Subcutaneous abdominal adipose tissue (tissue), 5 donors: ENCODE measurements around the gene AMZ2.
"Not testable (repeated sequence)": the region's sequence is repeated elsewhere in the genome, so short reads cannot be mapped to it uniquely, and the experiment has no call there.

ENCODE experiments used
- H3K27ac ChIP-seq: one replicate; pipeline ENCODE4 v1.7.0; 2013; ENCODE audit warnings: low read depth, mild to moderate bottlenecking, inconsistent platforms, low read length, moderate library complexity
- H3K27me3 ChIP-seq, 5 donors: one replicate each; pipeline ENCODE4 v1.7.0; 2013; ENCODE audit warnings: low read length in 5 of 5, inconsistent platforms in 1 of 5; ENCODE audit not compliant: control insufficient read depth in 5 of 5, insufficient read depth in 4 of 5
- H3K36me3 ChIP-seq, 5 donors: one replicate each; pipeline ENCODE4 v1.7.0; 2013; ENCODE audit warnings: low read length in 5 of 5; ENCODE audit not compliant: control insufficient read depth in 5 of 5, insufficient read depth in 5 of 5
- H3K4me1 ChIP-seq, 5 donors: one replicate each; pipeline ENCODE4 v1.7.0; 2013; ENCODE audit warnings: low read length in 5 of 5, mild to moderate bottlenecking in 3 of 5, moderate library complexity in 1 of 5; ENCODE audit not compliant: control insufficient read depth in 5 of 5, insufficient read depth in 5 of 5
- H3K4me3 ChIP-seq, 5 donors: one replicate each; pipeline ENCODE4 v1.7.0; 2013; ENCODE audit warnings: low read length in 5 of 5, low read depth in 1 of 5
- H3K9ac ChIP-seq, 5 donors: one replicate each; pipeline ENCODE4 v1.7.0; 2013; ENCODE audit warnings: low read length in 5 of 5, mild to moderate bottlenecking in 4 of 5, moderate library complexity in 3 of 5
- H3K9me3 ChIP-seq, 5 donors: one replicate each; pipeline ENCODE4 v1.7.0; 2013; ENCODE audit warnings: low read length in 5 of 5; ENCODE audit not compliant: control insufficient read depth in 5 of 5
- donor health status: healthy.
- donor health status: healthy.
- donor health status: healthy.
- donor health status: healthy.
- donor health status: healthy.

AMZ2 gene

DNA sequence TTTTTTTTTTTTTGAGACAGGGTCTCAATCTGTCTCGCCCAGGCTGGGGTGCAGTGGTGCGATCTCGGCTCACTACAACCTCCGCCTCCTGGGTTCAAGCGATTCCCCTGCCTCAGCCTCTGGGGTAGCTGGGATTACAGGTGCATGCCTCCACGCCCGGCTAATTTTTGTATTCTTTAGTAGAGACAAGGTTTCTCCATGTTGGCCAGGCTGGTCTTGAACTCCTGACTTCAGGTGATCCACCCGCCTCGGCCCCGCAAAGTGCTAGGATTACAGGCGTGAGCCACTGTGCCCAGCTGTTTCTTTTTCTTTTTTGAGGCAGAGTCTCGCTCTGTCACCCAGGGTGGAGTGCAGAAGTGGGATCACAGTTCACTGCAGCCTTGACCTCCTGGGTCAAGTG, 27.1 kb upstream of the AMZ2 start:
- not testable (repeated sequence) for H3K4me1 ChIP-seq, H3K27me3 ChIP-seq, H3K36me3 ChIP-seq, H3K9ac ChIP-seq, H3K4me3 ChIP-seq, H3K27ac ChIP-seq, H3K9me3 ChIP-seq

DNA sequence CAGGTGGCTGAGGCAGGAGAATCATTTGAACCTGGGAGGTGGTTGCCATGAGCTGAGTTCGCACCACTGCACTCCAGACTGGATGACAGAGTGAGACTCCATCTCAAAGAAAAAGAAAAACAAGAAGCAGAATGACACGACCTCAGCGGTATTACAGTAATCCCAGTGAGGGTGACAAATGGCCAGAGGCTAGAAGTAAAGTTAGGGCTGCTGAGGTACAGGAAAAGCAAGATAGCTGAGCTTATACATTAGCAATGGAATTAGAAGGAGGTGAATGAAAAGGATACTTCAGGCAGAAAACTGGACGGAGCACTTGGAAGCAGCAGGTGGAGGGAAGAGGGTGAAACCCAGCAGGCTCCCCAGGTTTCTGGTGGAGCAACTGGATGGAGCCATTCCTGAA, 26.1 kb upstream of the AMZ2 start:
- H3K27ac ChIP-seq, result no peak overlapping the region
- no peaks in the 10 kb centered on the region for H3K4me1 ChIP-seq
- no peak overlapping the region for H3K9ac ChIP-seq
- H3K9me3 ChIP-seq, result no peaks in the 10 kb centered on the region
- no peaks in the 10 kb centered on the region for H3K27me3 ChIP-seq
- no peak overlapping the region for H3K4me3 ChIP-seq
- peaks cover 0 to 4% (median 0%) of the 10 kb centered on the region in 5 donors for H3K36me3 ChIP-seq

DNA sequence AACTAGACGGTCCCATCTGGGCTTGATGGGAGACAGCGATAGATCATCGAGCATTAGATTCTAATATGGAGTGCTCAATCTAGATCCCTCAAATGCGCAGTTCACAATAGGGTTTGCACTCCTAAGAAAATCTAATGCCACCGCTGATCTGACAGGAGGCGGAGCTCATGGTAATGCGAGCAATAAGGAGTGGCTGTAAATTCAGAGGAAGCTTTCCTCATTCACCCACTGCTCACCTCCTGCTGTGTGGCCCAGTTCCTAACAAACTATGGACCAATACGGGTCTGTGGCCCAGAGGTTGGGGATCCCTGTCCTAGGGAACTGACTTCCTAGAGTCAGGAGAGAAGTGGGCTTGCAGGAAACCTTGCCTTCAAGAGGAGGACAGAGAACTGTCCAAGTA, 25.2 kb upstream of the AMZ2 start:
- H3K4me1 ChIP-seq, result no peaks in the 10 kb centered on the region

DNA sequence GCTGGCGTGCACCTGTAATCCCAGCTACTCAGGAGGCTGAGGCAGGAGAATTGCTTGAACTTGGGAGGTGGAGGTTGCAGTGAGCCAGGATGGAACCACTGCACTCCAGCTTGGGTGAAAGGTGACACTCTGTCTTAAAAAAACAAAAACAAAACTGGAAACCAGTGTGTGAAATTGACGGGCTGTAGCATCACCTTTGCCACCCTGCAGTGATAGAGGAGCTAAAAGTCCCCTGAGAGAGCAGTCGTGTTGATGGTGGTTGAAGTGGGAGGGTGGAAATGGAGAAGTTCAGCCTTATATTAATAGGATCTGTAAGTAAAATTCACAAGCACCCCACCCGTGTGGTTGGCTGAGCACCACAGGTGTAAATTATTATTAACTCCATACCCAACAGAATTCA, 22.8 kb upstream of the AMZ2 start:
- not testable (repeated sequence) for H3K36me3 ChIP-seq, H3K27ac ChIP-seq

More for the DNA sequence above, 25.2 kb upstream of the AMZ2 start:
- Histone ChIP-seq H3K27ac (no peak overlapping the region), H3K9ac (no peak overlapping the region), H3K9me3 (no peaks in the 10 kb centered on the region), H3K27me3 (no peaks in the 10 kb centered on the region), H3K4me3 (no peak overlapping the region), H3K36me3 (peaks cover 0 to 4% (median 0%) of the 10 kb centered on the region in 5 donors)

DNA sequence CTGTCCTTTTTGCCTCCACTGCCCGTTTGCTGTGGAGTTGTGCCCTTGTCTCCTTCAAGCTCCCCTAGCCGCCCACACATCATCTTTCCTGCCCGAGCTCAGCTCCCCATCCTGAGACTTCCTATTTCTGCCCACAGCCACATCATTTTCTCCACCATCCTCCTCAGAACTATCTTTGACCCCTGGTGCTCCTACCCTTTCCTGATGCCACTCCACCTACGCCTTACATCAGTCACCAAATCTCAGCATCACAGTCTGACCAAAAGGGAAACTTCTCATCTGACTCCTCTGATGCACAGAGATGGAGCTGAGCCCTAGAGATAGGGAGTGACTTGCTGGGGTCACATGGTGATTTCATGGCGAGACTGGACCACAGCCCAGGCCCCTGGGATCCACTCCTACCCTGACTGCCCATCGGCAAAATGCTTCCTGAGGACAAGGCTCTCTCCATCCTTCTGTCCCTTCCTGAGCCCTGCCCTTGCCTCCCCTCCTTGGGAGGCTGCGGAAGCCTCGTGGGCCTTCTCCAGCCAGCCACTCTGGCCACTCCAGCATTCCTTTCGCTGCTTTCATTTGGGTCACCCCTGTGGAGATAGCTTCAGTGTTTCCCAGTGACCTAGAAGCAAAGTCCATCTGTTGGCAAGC, 19.7 kb upstream of the AMZ2 start:
- not testable (repeated sequence) for H3K9ac ChIP-seq, H3K4me1 ChIP-seq, H3K9me3 ChIP-seq, H3K36me3 ChIP-seq, H3K27me3 ChIP-seq, H3K4me3 ChIP-seq, H3K27ac ChIP-seq

More for the DNA sequence above, 22.8 kb upstream of the AMZ2 start:
- H3K9me3 ChIP-seq, H3K4me1 ChIP-seq, H3K27me3 ChIP-seq, H3K9ac ChIP-seq, H3K4me3 ChIP-seq: not testable (repeated sequence)

DNA sequence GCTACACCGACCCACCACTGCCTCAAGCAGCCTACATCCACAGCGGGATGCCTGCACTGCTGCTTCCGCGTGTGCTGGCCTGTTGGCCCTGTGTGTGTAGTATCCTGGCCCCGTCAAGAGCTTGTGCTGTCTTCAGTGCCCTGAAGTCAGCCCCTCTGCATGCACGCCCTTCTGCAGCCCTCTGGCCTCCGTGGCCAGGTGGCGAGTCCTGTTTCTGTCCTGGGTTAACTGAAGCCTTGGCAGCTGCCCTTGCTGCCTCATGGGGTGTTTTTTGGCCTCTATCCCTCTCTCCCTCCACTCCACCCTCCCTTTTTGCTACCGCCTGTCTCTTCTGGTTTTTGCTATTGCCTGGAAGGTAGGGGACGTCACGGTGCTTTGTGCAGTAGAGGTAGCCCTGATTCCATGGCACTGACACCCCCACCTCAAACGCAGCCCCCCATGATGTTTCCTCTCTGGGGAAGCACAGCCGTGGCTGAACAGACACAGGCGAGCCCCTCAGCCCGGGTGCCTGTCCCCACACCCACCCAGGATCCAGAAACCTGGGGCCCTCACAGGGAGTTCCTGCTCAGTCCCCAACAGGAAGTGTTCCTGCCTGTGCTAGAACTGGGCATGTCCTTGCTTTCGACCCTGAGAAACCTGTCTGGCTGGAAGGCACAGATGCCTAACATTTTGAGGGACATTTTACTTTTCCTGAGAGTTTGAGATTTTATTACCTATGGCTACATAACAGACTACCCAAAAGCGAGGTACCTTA, 18.8 kb upstream of the AMZ2 start:
- Histone ChIP-seq H3K27ac (no peak overlapping the region), H3K36me3 (peaks cover 0 to 2% (median 0%) of the 10 kb centered on the region in 5 donors), H3K9ac (no peak overlapping the region), H3K9me3 (no peaks in the 10 kb centered on the region), H3K27me3 (no peaks in the 10 kb centered on the region), H3K4me1 (no peaks in the 10 kb centered on the region), H3K4me3 (no peak overlapping the region)

DNA sequence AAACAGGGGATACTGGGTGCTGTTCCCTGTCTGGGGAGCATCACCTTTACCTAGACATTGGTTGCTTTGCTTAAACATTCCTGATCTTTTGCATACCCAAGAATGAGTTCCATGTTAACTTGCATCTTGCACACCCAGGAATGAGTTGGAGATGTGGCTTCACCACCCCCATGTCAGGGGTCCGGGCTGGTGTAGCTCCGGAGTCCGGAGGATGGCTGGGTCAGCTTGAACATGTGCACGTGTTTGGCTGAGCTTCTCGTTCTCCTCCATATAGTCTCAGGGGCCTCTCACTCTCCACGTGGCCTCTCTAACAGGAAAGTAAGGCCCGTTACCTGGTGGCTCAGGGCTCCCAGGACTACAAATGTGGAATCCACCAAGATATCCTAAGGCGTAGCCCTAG, 18.2 kb upstream of the AMZ2 start:
- H3K4me1 ChIP-seq, result no peaks in the 10 kb centered on the region
- peaks cover 0 to 2% (median 0%) of the 10 kb centered on the region in 5 donors for H3K36me3 ChIP-seq
- H3K4me3 ChIP-seq, result no peak overlapping the region
- H3K9ac ChIP-seq, result no peak overlapping the region
- no peaks in the 10 kb centered on the region for H3K9me3 ChIP-seq
- no peak overlapping the region for H3K27ac ChIP-seq
- no peaks in the 10 kb centered on the region for H3K27me3 ChIP-seq

DNA sequence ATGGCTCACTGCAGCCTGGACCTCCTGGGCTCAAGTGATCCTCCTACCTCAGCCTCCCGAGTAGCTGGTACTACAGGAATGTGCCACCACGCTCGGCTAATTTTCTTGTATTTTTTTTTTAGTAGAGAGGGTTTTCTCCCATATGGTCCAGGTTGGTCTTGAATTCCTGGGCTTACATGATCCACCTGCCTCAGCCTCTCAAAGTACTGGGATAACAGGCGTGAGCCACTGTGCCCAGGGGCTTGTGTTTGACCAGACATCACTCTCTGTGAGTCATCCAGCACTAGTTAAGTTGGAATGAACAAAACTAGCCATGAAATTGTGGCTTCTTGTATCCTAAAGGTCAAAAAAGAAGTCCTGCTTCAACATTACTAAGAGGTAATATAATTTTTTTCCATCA, 16.7 kb upstream of the AMZ2 start:
- not testable (repeated sequence) for H3K9me3 ChIP-seq, H3K36me3 ChIP-seq, H3K4me1 ChIP-seq, H3K27me3 ChIP-seq, H3K9ac ChIP-seq, H3K4me3 ChIP-seq, H3K27ac ChIP-seq

DNA sequence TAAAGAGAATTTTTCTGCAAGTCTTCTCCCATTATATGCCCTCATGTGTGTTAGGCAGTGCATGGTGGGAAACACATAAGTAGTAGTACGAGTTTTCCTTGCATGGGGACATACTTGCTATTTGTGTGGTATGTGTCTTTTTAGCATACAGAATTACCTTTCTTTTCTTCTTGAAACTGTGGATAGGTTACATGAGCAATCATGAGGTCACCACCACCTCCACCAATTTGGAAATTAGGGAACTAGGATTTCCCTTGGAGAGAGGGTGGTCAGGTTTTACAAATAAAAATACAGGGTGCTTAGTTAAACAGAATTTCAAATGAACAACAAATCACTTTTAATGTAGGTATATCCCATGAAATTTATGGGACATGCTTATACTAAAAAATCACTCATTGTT, 16.3 kb upstream of the AMZ2 start:
- H3K36me3 ChIP-seq, result peaks cover 0 to 2% (median 0%) of the 10 kb centered on the region in 5 donors
- H3K9ac ChIP-seq, result no peak overlapping the region
- H3K4me3 ChIP-seq, result no peak overlapping the region
- no peaks in the 10 kb centered on the region for H3K27me3 ChIP-seq
- H3K9me3 ChIP-seq, result no peaks in the 10 kb centered on the region
- H3K4me1 ChIP-seq, result no peaks in the 10 kb centered on the region
- no peak overlapping the region for H3K27ac ChIP-seq

DNA sequence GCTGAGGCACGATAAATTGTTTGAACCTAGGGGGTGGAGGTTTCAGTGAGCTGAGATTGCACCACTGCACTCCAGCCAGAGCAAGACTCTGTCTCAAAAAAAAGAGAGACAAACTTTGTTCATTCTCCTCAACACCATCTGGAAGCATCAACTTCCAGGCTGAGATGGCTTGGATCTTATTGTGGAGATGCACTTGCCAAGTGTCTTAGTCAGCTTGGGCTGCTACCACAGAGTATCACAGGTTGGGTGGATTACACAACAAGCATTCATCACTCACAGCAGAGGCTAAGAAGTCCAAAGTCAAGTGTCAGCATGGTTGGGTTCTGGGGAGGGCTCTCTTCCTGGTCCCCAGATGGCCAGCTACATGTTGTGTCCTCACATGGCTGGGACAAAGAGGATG, 15.1 kb upstream of the AMZ2 start:
- not testable (repeated sequence) for H3K27me3 ChIP-seq, H3K4me1 ChIP-seq, H3K36me3 ChIP-seq, H3K9me3 ChIP-seq, H3K27ac ChIP-seq, H3K9ac ChIP-seq, H3K4me3 ChIP-seq
